Astrocyte of the cerebellum (primary cell): Measurements from ENCODE around the gene CNNM4.

Experiments
- DNase-seq: peaks from one replicate; pipeline ENCODE4 v3.0.0-alpha.2; 2011; ENCODE audit warnings: low read depth
- H3K4me3 ChIP-seq: 2 replicates; pipeline ENCODE4 v1.5.1; 2011; ENCODE audit warnings: mild to moderate bottlenecking, low read depth, low read length, moderate library complexity
- in situ Hi-C: cut with HindIII; loops from 2 replicates; pipeline ENCODE4 v1.10.0; 2017; ENCODE audit warnings: low sequenced_read_pairs
- TF ChIP-seq, protein P1 (sequence below): IDR thresholded peaks from 2 replicates; pipeline ENCODE4 v1.5.1; 2012; ENCODE audit warnings: low read length, low read depth, moderate library complexity, mild to moderate bottlenecking; ENCODE audit errors: missing control alignments

The CNNM4 gene

DNA sequence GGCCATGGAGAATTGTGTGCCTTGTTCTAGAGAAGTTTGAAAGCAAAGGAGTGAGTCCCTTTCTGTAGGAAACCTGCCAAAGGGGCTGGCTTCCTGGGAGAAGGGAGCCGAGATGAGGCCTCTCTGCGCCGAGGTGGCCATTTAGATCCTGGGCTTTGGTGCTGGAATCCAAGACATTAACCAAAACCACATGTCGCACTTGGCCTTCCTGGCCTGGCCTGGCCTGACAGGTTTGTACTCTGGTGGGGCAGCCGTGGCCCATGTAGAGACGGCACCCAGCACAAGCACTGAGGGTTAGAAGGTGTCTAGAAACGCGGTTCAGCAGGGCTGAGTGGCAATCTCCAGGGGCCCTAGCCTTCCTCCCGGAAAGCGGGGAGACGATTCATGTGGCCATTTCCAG, 62.5 kb downstream of the CNNM4 start:
- TF ChIP-seq, protein P1, sequence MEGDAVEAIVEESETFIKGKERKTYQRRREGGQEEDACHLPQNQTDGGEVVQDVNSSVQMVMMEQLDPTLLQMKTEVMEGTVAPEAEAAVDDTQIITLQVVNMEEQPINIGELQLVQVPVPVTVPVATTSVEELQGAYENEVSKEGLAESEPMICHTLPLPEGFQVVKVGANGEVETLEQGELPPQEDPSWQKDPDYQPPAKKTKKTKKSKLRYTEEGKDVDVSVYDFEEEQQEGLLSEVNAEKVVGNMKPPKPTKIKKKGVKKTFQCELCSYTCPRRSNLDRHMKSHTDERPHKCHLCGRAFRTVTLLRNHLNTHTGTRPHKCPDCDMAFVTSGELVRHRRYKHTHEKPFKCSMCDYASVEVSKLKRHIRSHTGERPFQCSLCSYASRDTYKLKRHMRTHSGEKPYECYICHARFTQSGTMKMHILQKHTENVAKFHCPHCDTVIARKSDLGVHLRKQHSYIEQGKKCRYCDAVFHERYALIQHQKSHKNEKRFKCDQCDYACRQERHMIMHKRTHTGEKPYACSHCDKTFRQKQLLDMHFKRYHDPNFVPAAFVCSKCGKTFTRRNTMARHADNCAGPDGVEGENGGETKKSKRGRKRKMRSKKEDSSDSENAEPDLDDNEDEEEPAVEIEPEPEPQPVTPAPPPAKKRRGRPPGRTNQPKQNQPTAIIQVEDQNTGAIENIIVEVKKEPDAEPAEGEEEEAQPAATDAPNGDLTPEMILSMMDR = no peak
- DNase-seq = no peak
- in situ Hi-C loops = no loop called here
- H3K4me3 ChIP-seq = no peak overlapping the region

DNA sequence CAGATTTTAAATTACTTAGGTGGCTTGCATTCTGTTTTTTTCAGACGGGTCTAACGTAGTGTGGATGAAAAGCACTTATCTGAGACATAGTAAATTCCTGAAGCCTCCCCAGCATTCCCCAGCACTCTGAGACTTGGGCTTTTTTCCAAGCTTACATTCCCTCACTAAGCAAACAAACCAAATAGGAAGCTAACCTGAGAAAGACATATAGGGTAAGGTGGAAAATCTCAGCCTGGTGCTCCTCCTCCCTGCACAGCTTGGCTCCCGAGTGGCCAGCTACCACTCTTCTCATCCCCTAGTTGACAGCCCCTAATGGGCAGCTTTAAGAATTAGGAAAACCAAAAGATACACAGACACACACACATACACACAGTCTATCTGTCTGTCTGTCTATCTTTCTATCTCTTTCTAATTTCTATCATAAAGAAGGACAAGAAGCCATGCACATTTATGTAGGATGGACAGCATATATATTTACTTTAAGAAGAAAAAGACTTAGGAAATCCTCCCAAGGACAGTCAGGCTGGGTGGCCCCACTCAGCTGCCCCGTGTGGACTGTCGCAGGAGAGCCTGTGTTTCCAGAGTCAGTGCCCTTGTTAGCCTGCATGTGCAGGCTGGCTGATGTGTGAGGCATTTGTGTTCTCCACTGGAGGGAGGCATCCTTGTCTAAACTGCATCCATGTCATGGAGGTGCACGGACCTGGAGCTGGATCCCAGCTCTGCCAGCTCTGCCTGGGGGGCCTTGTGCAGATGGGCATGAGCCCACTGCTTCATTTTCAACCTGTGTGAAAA, 63.6 kb downstream of the CNNM4 start:
- TF ChIP-seq, protein P1 = no peak
- peak; percentile 57 for DNase-seq
- in situ Hi-C loops = no loop called here
- H3K4me3 ChIP-seq = no peak overlapping the region

DNA sequence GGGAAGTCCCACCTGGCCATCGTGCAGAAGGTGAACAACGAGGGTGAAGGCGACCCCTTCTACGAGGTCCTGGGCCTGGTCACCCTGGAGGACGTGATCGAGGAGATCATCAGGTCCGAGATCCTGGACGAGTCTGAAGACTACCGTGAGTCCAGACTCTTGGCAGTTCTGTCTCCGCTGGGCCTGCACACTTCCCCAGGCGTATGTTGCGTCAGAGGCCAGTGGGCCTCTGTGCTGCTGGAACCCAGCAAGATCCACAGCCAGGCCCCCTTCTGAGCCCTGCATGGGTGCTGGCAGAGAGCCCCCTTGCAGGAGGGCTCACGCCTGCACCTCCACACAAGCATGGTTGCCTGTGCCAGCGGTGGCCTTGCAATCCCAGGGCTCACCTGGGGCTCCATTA, 64.4 kb downstream of the CNNM4 start:
- in situ Hi-C loops = no loop called here
- no peak for DNase-seq
- no peak overlapping the region for H3K4me3 ChIP-seq
- TF ChIP-seq, protein P1 = no peak

DNA sequence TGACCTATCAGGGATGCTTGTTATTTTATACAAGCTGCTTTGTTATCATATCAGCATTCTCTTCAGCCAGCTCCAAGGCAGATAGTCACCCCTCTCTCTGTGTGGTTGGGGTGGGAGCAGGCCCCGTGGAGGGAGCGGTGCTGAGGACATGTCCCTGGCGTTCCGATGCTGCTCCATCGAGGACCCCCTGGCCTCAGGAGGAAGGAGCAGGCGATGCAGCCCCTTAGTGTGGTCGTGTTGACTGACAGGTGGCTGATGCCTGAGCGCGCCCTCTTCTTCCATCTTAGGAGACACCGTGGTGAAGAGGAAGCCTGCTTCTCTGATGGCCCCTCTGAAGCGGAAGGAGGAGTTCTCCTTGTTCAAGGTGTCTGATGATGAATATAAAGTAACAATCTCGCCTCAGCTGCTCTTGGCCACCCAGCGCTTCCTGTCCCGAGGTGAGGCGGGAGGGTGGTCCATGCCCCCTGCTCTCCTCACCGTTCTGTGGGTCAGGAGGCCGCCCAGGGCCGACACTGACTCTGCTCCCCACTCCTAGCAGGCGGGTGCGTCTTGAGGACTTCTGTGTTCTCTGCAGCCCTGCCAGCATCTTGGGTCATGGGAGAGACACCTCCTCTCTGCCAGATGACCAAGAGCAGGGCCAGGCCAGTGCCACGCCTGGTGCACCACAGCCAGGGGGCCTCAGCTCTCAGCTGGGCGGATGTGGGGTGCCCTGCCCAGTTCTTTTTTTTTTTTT, 66.0 kb downstream of the CNNM4 start:
- no peak overlapping the region for H3K4me3 ChIP-seq
- DNase-seq = no peak
- TF ChIP-seq, protein P1 = no peak
- in situ Hi-C loops = no loop called here

DNA sequence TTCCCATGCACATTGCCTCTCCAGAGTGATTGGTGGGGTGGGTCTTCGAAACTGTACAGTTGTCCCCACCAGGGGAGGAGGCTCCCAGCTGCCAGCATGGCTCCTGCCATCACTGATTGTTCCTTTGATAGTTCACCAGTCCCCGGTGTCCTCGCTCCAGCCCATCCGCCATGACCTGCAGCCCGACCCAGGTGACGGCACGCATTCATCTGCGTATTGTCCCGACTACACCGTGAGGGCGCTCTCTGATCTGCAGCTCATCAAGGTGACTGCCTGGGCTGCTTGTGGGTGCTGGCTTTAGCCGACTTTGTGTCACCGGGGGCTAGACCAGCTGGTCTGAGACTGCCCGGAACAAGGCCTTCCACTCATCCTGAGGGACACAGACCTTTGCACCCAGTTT, 67.7 kb downstream of the CNNM4 start:
- in situ Hi-C loops = no loop called here
- TF ChIP-seq, protein P1 = no peak
- no peak overlapping the region for H3K4me3 ChIP-seq
- no peak for DNase-seq

DNA sequence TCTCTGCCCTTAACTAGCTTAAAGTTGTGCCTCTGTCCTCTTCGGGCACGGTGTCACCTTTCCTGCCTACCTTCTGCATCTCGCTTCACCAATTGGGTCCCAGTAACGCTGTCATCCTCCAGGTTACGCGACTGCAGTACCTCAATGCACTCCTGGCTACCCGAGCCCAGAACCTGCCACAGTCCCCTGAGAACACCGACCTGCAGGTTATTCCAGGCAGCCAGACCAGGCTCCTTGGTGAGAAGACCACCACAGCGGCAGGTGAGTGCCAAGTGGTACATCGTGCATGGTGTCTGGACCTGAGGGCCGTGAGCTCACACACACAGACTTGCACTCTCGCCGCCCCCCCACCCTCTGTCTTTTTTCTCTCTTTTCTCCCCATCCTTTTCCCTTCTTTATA, 68.2 kb downstream of the CNNM4 start:
- TF ChIP-seq, protein P1 = no peak
- H3K4me3 ChIP-seq = no peak overlapping the region
- no peak for DNase-seq
- in situ Hi-C loops = no loop called here
